WTC11 (cell line): Measurements from ENCODE around the gene NPB. TPM values are rescaled to one million over a fixed set of nuclear protein-coding genes. Genes with fewer than 3 reads are reported as not detected.

ENCODE experiments used
- ATAC-seq: fragments of 200-7000 bp; cut with Tn5 transposase; 2 replicates; pipeline ENCODE4 v1.10.0; 2021; ENCODE audit warnings: mild to moderate bottlenecking, moderate library complexity
- CTCF ChIA-PET: fragments of 300-600 bp; sonication (Branson Sonifier 250); formaldehyde crosslinking; loops from one replicate; lab custom pipeline; 2021; ENCODE audit warnings: antibody characterized with exemption; lab: Charles Lee
- POLR2A ChIA-PET: fragments of 350-600 bp; sonication (Branson Sonifier 250); formaldehyde crosslinking; loops from one replicate; lab custom pipeline; 2021; ENCODE audit warnings: antibody characterized with exemption; lab: Charles Lee
- DNase-seq: peaks from one replicate; pipeline ENCODE4 v3.0.0; 2021; ENCODE audit warnings: low spot score
- H3K27ac Mint-ChIP-seq: 2 replicates; pipeline ENCODE4 v1.8.0; 2021; ENCODE audit warnings: mixed read lengths
- H3K27me3 Mint-ChIP-seq: 2 replicates; pipeline ENCODE4 v1.8.0; 2021; ENCODE audit warnings: low read depth, mild to moderate bottlenecking, moderate library complexity, mixed read lengths
- H3K36me3 Mint-ChIP-seq: 2 replicates; pipeline ENCODE4 v1.8.0; 2021; ENCODE audit warnings: mixed read lengths
- H3K4me1 Mint-ChIP-seq: 2 replicates; pipeline ENCODE4 v1.8.0; 2022; ENCODE audit warnings: mixed read lengths
- H3K4me3 Mint-ChIP-seq: 2 replicates; pipeline ENCODE4 v1.8.0; 2021; ENCODE audit warnings: mild to moderate bottlenecking, moderate library complexity, mixed read lengths
- H3K9me3 Mint-ChIP-seq: 2 replicates; pipeline ENCODE4 v1.8.0; 2021; ENCODE audit warnings: mixed read lengths
- E2F5 ChIP-seq: sonication (generic); formaldehyde crosslinking; IDR thresholded peaks from 2 replicates; pipeline ENCODE4 v1.8.1; 2022; ENCODE audit warnings: mild to moderate bottlenecking, moderate library complexity, missing genetic modification reagents
- NR2C2 ChIP-seq: sonication (generic); formaldehyde crosslinking; IDR thresholded peaks from 2 replicates; pipeline ENCODE4 v1.8.0; 2022; ENCODE audit warnings: mild to moderate bottlenecking, missing genetic modification reagents
- SOX15 ChIP-seq: fragments of 250-450 bp; sonication (Bioruptor Pico); IDR thresholded peaks from 2 replicates; pipeline ENCODE4 v1.9.0; 2021; ENCODE audit warnings: mild to moderate bottlenecking
- TEAD1 ChIP-seq: sonication (generic); formaldehyde crosslinking; IDR thresholded peaks from 2 replicates; pipeline ENCODE4 v1.8.0; 2022; ENCODE audit warnings: mild to moderate bottlenecking, missing genetic modification reagents
- TEAD4 ChIP-seq: sonication (generic); formaldehyde crosslinking; IDR thresholded peaks from 2 replicates; pipeline ENCODE4 v1.8.0; 2022; ENCODE audit warnings: mild to moderate bottlenecking, missing genetic modification reagents
- USF2 ChIP-seq: sonication (generic); formaldehyde crosslinking; IDR thresholded peaks from 2 replicates; pipeline ENCODE4 v1.8.1; 2023; ENCODE audit warnings: mild to moderate bottlenecking, missing genetic modification reagents, moderate library complexity
- total RNA-seq: library from RNA; stranded (reverse); gene quantifications from 3 replicates; pipeline ENCODE4 v1.2.3, GENCODE V29; 2021

The NPB gene
- total RNA-seq, 1 experiment from 2014 or later = 1.9 TPM

- no peak overlapping the region for H3K4me3 Mint-ChIP-seq
- no peak overlapping the region for H3K27ac Mint-ChIP-seq
- ATAC-seq (no peak), DNase-seq (no peak)
- H3K9me3 Mint-ChIP-seq = no peaks in the 10 kb centered on the region
- no peaks in the 10 kb centered on the region for H3K4me1 Mint-ChIP-seq
- ChIA-PET POLR2A (no interaction called here), CTCF (interaction anchor here (1.2 to 2.4 kb wide), 2 partner anchors 8 to 15 kb away, joined by 3 to 6 read pairs; no protein-coding TSS in a partner anchor)
- peaks cover 6% of the 10 kb centered on the region for H3K27me3 Mint-ChIP-seq
- TF ChIP-seq SOX15 (CRISPR knock-in tag) (no peak), NR2C2 (CRISPR knock-in tag) (no peak), USF2 (CRISPR knock-in tag) (no peak), TEAD1 (CRISPR knock-in tag) (no peak), TEAD4 (CRISPR knock-in tag) (no peak), E2F5 (CRISPR knock-in tag) (no peak)
- H3K36me3 Mint-ChIP-seq = no peaks in the 10 kb centered on the region
Measured at GRCh38 chr17:81951785-81952684, 50.0 kb downstream of the NPB start.

Other genes with a start within 250 kb of the NPB start
- gene PDE6G, start 245.7 kb upstream of the NPB start, total RNA-seq = 4.4 to 6.9 TPM (median 6.3 TPM) in 3 replicates
- 47.0 to 49.6 TPM (median 48.1 TPM) in 3 replicates for gene OXLD1, start 235.6 kb upstream of the NPB start, total RNA-seq
- gene CCDC137, start 235.5 kb upstream of the NPB start, total RNA-seq = 34.3 to 36.8 TPM (median 35.2 TPM) in 3 replicates
- gene ARL16, start 218.4 kb upstream of the NPB start, total RNA-seq = 44.7 to 46.7 TPM (median 45.4 TPM) in 3 replicates
- gene HGS, start 218.2 kb upstream of the NPB start, total RNA-seq = 83.7 to 113 TPM (median 90.8 TPM) in 3 replicates
- gene MRPL12, start 198.9 kb upstream of the NPB start, total RNA-seq = 134 to 139 TPM (median 136 TPM) in 3 replicates
- gene SLC25A10, start 190.0 kb upstream of the NPB start, total RNA-seq = 34.0 to 38.7 TPM (median 37.9 TPM) in 3 replicates
- 0.85 to 1.4 TPM (median 1.4 TPM) in 3 replicates for gene GCGR, start 98.1 kb upstream of the NPB start, total RNA-seq
- gene MCRIP1, start 68.9 kb upstream of the NPB start, total RNA-seq = 126 to 144 TPM (median 131 TPM) in 3 replicates
- gene PPP1R27, start 67.2 kb upstream of the NPB start, total RNA-seq = not detected in 3 replicates
- gene P4HB, start 41.7 kb upstream of the NPB start, total RNA-seq = 343 to 380 TPM (median 360 TPM) in 3 replicates
- 200 to 247 TPM (median 203 TPM) in 3 replicates for gene ARHGDIA, start 30.9 kb upstream of the NPB start, total RNA-seq
- 172 to 212 TPM (median 174 TPM) in 3 replicates for gene ALYREF, start 10.7 kb upstream of the NPB start, total RNA-seq
- gene ANAPC11, start 10.5 kb upstream of the NPB start, total RNA-seq = 217 to 249 TPM (median 245 TPM) in 3 replicates
- 24.7 to 31.4 TPM (median 26.3 TPM) in 3 replicates for gene PCYT2, start 9.2 kb downstream of the NPB start, total RNA-seq
- 19.5 to 24.2 TPM (median 20.9 TPM) in 3 replicates for gene SIRT7, start 15.9 kb downstream of the NPB start, total RNA-seq
- 24.2 to 29.8 TPM (median 24.3 TPM) in 3 replicates for gene MAFG, start 25.5 kb downstream of the NPB start, total RNA-seq
- gene PYCR1, start 35.1 kb downstream of the NPB start, total RNA-seq = 144 to 188 TPM (median 164 TPM) in 3 replicates
- 0.44 to 0.62 TPM (median 0.46 TPM) in 3 replicates for gene MYADML2, start 45.0 kb downstream of the NPB start, total RNA-seq
- gene NOTUM, start 58.9 kb downstream of the NPB start, total RNA-seq = 1.2 to 1.9 TPM (median 1.7 TPM) in 3 replicates
- 60.4 to 71.9 TPM (median 67.8 TPM) in 3 replicates for gene ASPSCR1, start 75.4 kb downstream of the NPB start, total RNA-seq
- gene CENPX, start 120.6 kb downstream of the NPB start, total RNA-seq = 107 to 121 TPM (median 110 TPM) in 3 replicates
- gene LRRC45, start 121.1 kb downstream of the NPB start, total RNA-seq = 30.5 to 38.1 TPM (median 32.5 TPM) in 3 replicates
- gene RAC3, start 129.4 kb downstream of the NPB start, total RNA-seq = 135 to 163 TPM (median 138 TPM) in 3 replicates
- 114 to 130 TPM (median 120 TPM) in 3 replicates for gene DCXR, start 135.5 kb downstream of the NPB start, total RNA-seq
- 40.9 to 42.3 TPM (median 41.6 TPM) in 3 replicates for gene RFNG, start 149.6 kb downstream of the NPB start, total RNA-seq
- gene GPS1, start 149.7 kb downstream of the NPB start, total RNA-seq = 166 to 181 TPM (median 167 TPM) in 3 replicates
- 99.6 to 120 TPM (median 106 TPM) in 3 replicates for gene DUS1L, start 163.6 kb downstream of the NPB start, total RNA-seq
- 611 to 742 TPM (median 654 TPM) in 3 replicates for gene FASN, start 196.0 kb downstream of the NPB start, total RNA-seq